WTC11 (cell line): Measurements from ENCODE around the gene INPP5F.

ENCODE experiments used
- GRHL2 ChIP-seq: fragments of 250-450 bp; sonication (Bioruptor Pico); IDR thresholded peaks from 2 replicates; pipeline ENCODE4 v1.8.0; 2022; ENCODE audit warnings: mild to moderate bottlenecking, moderate library complexity; ENCODE audit not compliant: insufficient replicate concordance, severe bottlenecking
- IRF2 ChIP-seq: sonication (generic); formaldehyde crosslinking; IDR thresholded peaks from 2 replicates; pipeline ENCODE4 v1.8.0; 2022; ENCODE audit warnings: low read depth, missing genetic modification reagents, borderline replicate concordance
- NFYB ChIP-seq: sonication (generic); formaldehyde crosslinking; conservative IDR thresholded peaks from 2 replicates; pipeline ENCODE4 v1.8.0; 2022; ENCODE audit warnings: low read depth, missing genetic modification reagents
- RELA ChIP-seq: sonication (generic); formaldehyde crosslinking; IDR thresholded peaks from 2 replicates; pipeline ENCODE4 v1.8.1; 2022; ENCODE audit warnings: missing genetic modification reagents, mild to moderate bottlenecking, borderline replicate concordance
- SP1 ChIP-seq: sonication (generic); formaldehyde crosslinking; conservative IDR thresholded peaks from 2 replicates; pipeline ENCODE4 v1.8.1; 2022; ENCODE audit warnings: missing genetic modification reagents
- TF ChIP-seq, protein P1 (sequence below): fragments of 200-600 bp; IDR thresholded peaks from 2 replicates; pipeline ENCODE4 v1.8.0; 2022; ENCODE audit warnings: antibody characterized with exemption

- TF ChIP-seq SP1, result no peak
- no peak for TF ChIP-seq IRF2 (CRISPR knock-in tag)
- TF ChIP-seq GRHL2, result no peak
- no peak for TF ChIP-seq NFYB (CRISPR knock-in tag)
- no peak for TF ChIP-seq RELA (CRISPR knock-in tag)
- TF ChIP-seq, protein P1, sequence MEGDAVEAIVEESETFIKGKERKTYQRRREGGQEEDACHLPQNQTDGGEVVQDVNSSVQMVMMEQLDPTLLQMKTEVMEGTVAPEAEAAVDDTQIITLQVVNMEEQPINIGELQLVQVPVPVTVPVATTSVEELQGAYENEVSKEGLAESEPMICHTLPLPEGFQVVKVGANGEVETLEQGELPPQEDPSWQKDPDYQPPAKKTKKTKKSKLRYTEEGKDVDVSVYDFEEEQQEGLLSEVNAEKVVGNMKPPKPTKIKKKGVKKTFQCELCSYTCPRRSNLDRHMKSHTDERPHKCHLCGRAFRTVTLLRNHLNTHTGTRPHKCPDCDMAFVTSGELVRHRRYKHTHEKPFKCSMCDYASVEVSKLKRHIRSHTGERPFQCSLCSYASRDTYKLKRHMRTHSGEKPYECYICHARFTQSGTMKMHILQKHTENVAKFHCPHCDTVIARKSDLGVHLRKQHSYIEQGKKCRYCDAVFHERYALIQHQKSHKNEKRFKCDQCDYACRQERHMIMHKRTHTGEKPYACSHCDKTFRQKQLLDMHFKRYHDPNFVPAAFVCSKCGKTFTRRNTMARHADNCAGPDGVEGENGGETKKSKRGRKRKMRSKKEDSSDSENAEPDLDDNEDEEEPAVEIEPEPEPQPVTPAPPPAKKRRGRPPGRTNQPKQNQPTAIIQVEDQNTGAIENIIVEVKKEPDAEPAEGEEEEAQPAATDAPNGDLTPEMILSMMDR, result no peak
These were observed 80.7 kb downstream of the INPP5F start for GRCh38 chr10:119806334-119807130.
